Measurements from ENCODE around the gene ASIC4.

The ASIC4 gene

DNA sequence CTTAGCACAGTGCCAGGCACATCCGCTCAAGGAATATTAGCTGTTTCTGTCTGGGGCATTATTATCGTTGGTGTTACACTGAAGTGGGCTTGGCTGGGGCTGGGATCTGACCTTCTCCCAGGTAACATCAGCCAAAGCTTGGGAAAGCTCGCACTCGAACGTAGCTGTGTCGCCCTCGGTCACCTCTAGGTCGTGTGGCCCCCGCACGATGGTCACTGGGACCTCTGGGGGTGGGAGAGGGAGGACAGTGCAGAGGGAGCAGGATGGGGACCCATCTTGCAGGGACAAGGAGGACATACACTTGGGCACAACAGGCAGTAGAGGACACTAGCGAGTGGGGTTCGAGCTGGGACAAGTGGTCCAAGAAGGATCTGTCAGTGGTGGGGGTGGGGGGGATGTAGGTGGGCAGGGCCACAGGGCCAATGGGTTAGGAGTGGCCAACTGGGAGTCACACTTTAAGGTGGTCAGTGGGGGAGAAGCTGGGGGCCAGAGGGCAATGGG, 39.2 kb downstream of the ASIC4 start:
- no peak for DNase-seq (ENCODE audit: low spot score)

DNA sequence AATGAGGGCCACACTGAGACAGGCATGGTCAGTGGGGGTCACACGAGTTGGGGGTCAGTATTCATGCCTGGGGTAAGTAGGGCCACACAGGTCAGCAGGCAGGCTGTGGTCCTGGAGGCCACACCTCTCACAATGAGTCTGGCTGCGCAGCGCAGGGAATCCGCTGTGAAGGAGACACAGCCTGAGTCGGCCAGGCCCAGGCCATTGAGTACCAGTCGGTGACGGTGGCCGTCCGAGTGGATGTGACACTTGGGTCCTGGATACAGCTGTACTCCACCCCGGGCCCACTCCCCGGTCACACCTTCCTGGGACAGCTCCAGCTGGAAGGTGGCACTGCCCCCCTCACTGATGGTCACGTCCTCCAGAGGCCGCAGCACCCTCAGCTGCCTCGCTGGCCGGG, 40.1 kb downstream of the ASIC4 start:
- DNase-seq (ENCODE audit: low spot score) = no peak

GRCh38 chr2:219555956-219556355, 41.7 kb downstream of the ASIC4 start:
- DNase-seq (ENCODE audit: low spot score) = no peak

GRCh38 chr2:219556413-219556812, 42.1 kb downstream of the ASIC4 start:
- no peak for DNase-seq (ENCODE audit: low spot score)

DNA sequence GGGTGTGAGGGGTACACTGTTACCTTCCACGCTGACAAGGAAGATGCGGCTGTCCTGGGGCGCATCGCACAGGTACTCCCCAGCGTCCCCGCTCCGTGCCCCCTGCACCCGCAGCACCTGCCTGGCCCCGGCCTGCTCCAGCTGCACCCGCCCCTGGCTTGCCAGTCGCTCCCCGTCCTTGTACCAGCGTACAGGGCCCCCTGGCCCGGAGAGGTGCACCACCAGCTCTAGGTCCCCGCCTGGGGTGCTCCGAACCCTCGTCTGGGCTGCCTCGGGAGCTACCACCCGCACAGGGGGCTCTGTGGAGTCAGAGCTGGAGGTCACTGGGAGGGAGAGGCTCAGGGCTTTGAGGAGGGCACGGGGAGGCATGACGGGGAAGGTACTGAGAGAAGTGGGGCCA, 43.0 kb downstream of the ASIC4 start:
- DNase-seq (ENCODE audit: low spot score) = no peak

GRCh38 chr2:219557791-219558785, 43.8 kb downstream of the ASIC4 start:
- no peak for DNase-seq (ENCODE audit: low spot score)

GRCh38 chr2:219559156-219559915, 45.1 kb downstream of the ASIC4 start:
- no peak for DNase-seq (ENCODE audit: low spot score)

DNA sequence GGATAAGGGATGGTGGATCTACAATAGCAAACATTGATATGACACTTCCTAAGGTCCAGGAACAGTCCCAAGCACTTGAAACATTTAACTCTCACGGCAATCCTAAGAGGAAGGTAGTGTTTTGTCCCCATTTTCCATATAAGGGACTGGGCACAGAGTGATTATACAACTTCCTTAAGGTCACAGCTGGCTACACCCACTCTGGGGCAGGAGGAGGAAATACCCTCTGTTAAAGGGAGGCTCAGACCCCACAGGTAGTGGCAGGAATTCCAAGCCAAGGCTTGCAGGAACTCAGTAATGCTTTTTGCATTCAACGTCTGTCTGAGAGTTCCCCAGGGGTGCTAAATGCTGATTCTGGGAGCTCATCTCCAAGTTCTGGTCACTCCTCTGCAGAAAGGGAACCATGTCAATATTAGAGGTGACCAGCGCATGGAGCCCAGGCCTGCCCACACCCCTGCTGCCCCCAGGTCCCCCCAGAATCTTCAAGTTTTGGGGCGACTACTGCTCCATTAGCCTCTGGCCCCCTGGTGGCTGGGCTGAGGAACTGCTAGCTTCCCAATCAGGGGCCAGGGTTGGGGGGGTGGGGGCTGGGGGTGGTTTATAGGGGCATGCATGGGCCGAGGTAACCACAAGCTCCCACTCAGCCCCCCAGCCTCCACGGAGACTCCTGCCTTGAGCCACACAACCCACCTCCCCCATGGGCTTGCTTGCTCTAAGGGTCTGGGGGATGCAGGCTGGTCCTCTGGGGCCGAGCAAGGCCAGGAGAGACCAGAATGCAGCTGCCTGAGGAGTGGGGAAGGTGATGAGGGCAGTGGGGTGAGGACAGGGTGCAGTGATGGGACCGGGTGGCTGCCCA, 46.0 kb downstream of the ASIC4 start:
- no peak for DNase-seq (ENCODE audit: low spot score)

GRCh38 chr2:219560893-219561178, 46.6 kb downstream of the ASIC4 start:
- no peak for DNase-seq (ENCODE audit: low spot score)

GRCh38 chr2:219561179-219562048, 47.1 kb downstream of the ASIC4 start:
- DNase-seq (ENCODE audit: low spot score) = no peak

DNA sequence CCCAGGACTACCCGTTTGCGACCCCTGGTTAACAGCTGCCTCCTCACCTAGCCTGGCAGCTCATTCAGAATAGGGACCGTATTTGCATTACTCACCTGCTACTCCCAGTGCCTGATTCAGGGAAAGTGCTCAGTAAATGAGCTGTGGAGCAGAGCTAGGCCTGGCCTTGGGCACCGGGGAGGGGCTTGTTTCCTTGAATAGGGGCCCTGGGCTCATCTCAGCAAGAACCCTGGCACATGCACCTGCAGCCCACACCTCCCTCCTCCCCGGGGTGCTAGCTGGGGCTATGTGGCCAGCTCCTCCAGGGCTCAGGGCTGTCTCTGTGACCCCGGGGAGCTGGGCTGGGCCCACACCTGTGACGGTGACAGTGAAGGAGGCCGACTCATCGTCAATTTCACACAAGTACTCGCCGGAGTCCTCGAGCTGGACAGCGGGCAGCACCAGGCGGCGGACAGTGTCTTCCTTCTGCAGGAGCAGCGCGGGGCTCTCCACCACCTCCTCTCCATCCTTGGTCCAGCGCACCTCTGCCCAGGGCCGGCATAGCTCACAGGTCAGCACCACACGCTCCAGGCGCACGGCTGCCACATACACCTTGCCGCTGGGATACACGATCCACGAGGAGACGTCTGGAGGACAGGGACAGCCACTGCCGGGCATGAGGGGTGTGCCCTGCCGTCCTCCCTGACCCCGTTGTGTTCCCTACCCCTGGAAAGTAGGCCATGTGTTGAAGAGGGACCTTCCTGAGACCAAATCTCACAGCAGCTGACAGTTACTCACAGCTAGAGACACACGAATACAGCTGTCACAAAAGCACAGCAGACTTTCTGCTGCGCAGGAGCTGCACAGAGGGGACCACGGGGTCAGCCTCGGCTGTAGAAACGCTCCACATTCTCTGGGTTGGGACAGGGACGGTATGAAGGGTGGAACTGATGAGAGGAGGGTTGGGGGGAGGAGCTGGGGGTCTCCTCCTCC, 48.1 kb downstream of the ASIC4 start:
- DNase-seq (ENCODE audit: low spot score) = no peak

DNA sequence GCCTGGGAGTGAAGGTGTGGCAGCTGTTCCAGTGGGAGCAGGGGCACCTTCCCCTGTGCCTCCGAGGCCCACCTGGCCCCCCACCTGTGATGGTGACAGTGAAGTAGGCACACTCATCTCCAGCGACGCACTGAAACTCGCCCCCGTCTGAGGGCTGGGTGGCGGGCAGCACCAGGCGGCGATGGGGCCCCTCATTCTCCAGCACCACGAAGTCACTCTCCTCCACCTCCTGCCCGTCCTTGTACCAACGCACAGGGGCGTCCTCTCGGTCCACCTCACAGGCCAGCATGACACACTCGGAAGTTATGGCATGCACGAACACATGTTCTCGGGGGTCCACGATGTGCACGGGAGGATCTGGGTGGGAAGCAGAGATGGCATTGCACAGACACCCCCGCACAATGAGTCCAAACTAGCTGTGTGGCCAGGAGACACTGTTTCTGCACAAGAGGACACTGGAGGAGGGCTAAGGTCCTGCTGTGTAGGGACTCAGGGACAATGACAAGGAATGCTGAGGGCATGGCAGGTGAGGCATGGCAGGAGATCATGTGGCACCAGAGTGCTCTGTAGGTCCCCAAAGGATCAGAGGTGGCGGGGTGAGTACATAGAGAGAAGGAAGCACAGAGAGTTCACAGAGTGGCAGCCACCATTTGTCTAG, 49.1 kb downstream of the ASIC4 start:
- no peak for DNase-seq (ENCODE audit: low spot score)

GRCh38 chr2:219565130-219566080, 51.1 kb downstream of the ASIC4 start:
- DNase-seq (ENCODE audit: low spot score) = no peak

DNA sequence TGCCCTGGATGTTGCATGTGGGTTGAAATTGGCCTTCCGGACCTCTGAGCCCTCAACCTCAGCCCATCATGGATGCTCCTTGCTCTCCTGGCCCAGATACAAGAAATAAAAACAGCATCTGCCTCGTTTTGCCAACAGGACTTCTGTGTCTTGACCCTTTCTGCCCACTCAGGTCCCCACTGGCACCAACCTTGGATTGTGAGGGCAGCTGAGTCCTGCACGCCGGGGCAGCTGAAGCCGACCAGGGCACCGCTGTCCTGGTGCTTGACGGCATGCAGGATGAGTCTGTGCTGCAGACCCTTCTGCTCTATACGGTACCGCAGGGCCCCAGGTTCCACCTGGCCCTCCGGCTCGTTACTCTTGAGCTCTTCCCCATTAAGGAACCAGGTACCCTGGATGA, 52.4 kb downstream of the ASIC4 start:
- no peak for DNase-seq (ENCODE audit: low spot score)

GRCh38 chr2:219567131-219567530, 52.8 kb downstream of the ASIC4 start:
- no peak for DNase-seq (ENCODE audit: low spot score)

- no peak for DNase-seq (ENCODE audit: low spot score)
These were observed 53.6 kb downstream of the ASIC4 start for GRCh38 chr2:219567791-219568361.

GRCh38 chr2:219569041-219569440, 54.8 kb downstream of the ASIC4 start:
- no peak for DNase-seq (ENCODE audit: low spot score)

GRCh38 chr2:219569635-219570034, 55.4 kb downstream of the ASIC4 start:
- no peak for DNase-seq (ENCODE audit: low spot score)
